PFSK-1 (cell line): Measurements from ENCODE around the gene DNAH17.

Experiments used
- POLR2AphosphoS5 ChIP-seq: IDR thresholded peaks from 2 replicates; pipeline ENCODE4 v1.6.1; 2012; ENCODE audit warnings: low read depth, mild to moderate bottlenecking, control low read depth, low read length, moderate library complexity
- SIN3A ChIP-seq: IDR thresholded peaks from 2 replicates; pipeline ENCODE4 v1.6.1; 2012; ENCODE audit warnings: mild to moderate bottlenecking, low read length, moderate library complexity, borderline replicate concordance; ENCODE audit not compliant: insufficient read depth
- TF ChIP-seq, protein P1 (sequence below), 2 experiments: IDR thresholded peaks; 2 replicates each; pipeline versions ENCODE4 v1.6.1 to v1.8.0; 2011 to 2012; ENCODE audit warnings: low read depth in 2 of 2, low read length in 2 of 2, control low read depth in 1 of 2, inconsistent platforms in 1 of 2, mild to moderate bottlenecking in 1 of 2, moderate library complexity in 1 of 2; ENCODE audit not compliant: insufficient read depth in 1 of 2

DNA sequence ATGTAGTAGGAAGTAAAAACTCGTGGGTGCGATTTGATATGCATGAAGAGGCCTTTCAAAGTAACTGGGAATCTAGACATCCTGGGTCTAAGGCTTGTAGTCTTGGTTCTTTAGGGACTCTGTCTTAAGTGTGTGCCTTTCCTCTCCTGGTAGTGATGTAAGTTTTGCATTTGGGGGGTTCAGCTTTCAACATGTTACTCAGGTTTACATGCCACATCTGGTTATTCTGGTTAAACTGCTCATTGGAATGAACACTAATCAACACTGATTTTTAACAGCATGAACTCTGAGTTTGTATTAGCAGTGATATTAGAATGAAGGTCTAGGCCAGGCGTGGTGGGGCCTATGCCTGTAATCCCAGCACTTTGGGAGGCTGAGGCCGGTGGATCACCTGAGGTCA is 183.6 kb downstream of the DNAH17 start:
- TF ChIP-seq POLR2AphosphoS5 (no peak), SIN3A (no peak)
- TF ChIP-seq, protein P1, sequence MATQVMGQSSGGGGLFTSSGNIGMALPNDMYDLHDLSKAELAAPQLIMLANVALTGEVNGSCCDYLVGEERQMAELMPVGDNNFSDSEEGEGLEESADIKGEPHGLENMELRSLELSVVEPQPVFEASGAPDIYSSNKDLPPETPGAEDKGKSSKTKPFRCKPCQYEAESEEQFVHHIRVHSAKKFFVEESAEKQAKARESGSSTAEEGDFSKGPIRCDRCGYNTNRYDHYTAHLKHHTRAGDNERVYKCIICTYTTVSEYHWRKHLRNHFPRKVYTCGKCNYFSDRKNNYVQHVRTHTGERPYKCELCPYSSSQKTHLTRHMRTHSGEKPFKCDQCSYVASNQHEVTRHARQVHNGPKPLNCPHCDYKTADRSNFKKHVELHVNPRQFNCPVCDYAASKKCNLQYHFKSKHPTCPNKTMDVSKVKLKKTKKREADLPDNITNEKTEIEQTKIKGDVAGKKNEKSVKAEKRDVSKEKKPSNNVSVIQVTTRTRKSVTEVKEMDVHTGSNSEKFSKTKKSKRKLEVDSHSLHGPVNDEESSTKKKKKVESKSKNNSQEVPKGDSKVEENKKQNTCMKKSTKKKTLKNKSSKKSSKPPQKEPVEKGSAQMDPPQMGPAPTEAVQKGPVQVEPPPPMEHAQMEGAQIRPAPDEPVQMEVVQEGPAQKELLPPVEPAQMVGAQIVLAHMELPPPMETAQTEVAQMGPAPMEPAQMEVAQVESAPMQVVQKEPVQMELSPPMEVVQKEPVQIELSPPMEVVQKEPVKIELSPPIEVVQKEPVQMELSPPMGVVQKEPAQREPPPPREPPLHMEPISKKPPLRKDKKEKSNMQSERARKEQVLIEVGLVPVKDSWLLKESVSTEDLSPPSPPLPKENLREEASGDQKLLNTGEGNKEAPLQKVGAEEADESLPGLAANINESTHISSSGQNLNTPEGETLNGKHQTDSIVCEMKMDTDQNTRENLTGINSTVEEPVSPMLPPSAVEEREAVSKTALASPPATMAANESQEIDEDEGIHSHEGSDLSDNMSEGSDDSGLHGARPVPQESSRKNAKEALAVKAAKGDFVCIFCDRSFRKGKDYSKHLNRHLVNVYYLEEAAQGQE (IDR thresholded peaks at IDR 0.05; ENCODE audit: insufficient read depth in 1 of 2, low read depth in 2 of 2, low read length in 2 of 2): no peak
